K562 (cell line): ENCODE measurements around the gene RAB4B. TPM values are rescaled to one million over a fixed set of nuclear protein-coding genes. Genes with fewer than 3 reads are reported as not detected.

Experiments used
- ATAC-seq: fragments of 200-7000 bp; cut with Tn5 transposase; 3 replicates; pipeline ENCODE4 v1.9.1; 2020; ENCODE audit warnings: moderate library complexity
- BruUV-seq: library from RNA; stranded (reverse); fragments of 400-500 nt; replicated peaks from 2 replicates; lab custom pipeline; 2021; lab: Mats Ljungman, UMichigan
- CTCF ChIA-PET: fragments of 300-600 bp; formaldehyde crosslinking; extraction: SDS; loops from one replicate; lab custom pipeline; 2021; ENCODE audit warnings: low intra/inter-chr PET ratio; lab: Yijun Ruan, JAX
- POLR2A ChIA-PET: fragments of 300-600, 350-650 bp; sonication (Branson Sonifier 250); formaldehyde crosslinking; extraction: SDS; loops from one replicate; lab custom pipeline; 2021; ENCODE audit warnings: antibody characterized with exemption, inconsistent platforms; lab: Yijun Ruan, JAX
- DNase-seq, 4 experiments: peaks; one replicate each; pipeline versions ENCODE4 v3.0.0 to v3.0.0-alpha.2; 2011 to 2018; ENCODE audit warnings: low spot score in 3 of 4, mixed read lengths in 3 of 4; ENCODE audit errors: extremely low read depth in 1 of 4
- FAIRE-seq: peaks from 2 replicates; lab custom pipeline; 2011; peaks lifted over from hg19 to GRCh38; lab: Jason Lieb, UNC
- H2AFZ ChIP-seq: 2 replicates; pipeline ENCODE4 v1.6.0; 2011; ENCODE audit warnings: low read depth, low read length, control low read depth, inconsistent platforms
- H3K27ac ChIP-seq: fragments of 200-600 bp; 3 replicates; pipeline ENCODE4 v1.8.0; 2011; ENCODE audit warnings: low read depth, mild to moderate bottlenecking, control low read depth, inconsistent platforms, low read length, moderate library complexity, mixed read lengths; ENCODE audit errors: extremely low read depth
- H3K27me3 ChIP-seq, 2 experiments: fragments of 300-600 bp in 1 of 2; 2 replicates in 1 of 2; 3 replicates in 1 of 2; pipeline versions ENCODE4 v1.6.0 to v1.8.0; 2011; ENCODE audit warnings: inconsistent platforms in 2 of 2, low read length in 2 of 2, mild to moderate bottlenecking in 1 of 2, mixed read lengths in 1 of 2, moderate library complexity in 1 of 2; ENCODE audit not compliant: control insufficient read depth in 2 of 2, insufficient read depth in 2 of 2
- H3K36me3 ChIP-seq: fragments of 300-600 bp; 3 replicates; pipeline ENCODE4 v1.8.0; 2011; ENCODE audit warnings: mild to moderate bottlenecking, low read length, inconsistent platforms; ENCODE audit not compliant: control insufficient read depth, insufficient read depth
- H3K4me1 ChIP-seq, 2 experiments: fragments of 200-600 bp in 1 of 2; replicated peaks in 1 of 2; 2 replicates in 1 of 2; 3 replicates in 1 of 2; pipeline versions ENCODE4 v1.5.1 to v1.8.0; 2011; ENCODE audit warnings: inconsistent platforms in 2 of 2, low read length in 2 of 2, mild to moderate bottlenecking in 1 of 2, mixed read lengths in 1 of 2, moderate library complexity in 1 of 2; ENCODE audit not compliant: control insufficient read depth in 2 of 2, insufficient read depth in 2 of 2
- H3K4me2 ChIP-seq: 2 replicates; pipeline ENCODE4 v1.6.1; 2011; ENCODE audit warnings: low read length, control low read depth, inconsistent platforms, mixed read lengths; ENCODE audit not compliant: insufficient read depth
- H3K4me3 ChIP-seq: fragments of 200-600 bp; sonication (generic), shearing (Covaris generic); 2 replicates; pipeline ENCODE4 v1.5.1; 2016; ENCODE audit warnings: control low read depth, inconsistent platforms
- H3K79me2 ChIP-seq: fragments of 200-600 bp; 3 replicates; pipeline ENCODE4 v1.8.0; 2011; ENCODE audit warnings: low read length, inconsistent platforms; ENCODE audit not compliant: control insufficient read depth, insufficient read depth
- H3K9ac ChIP-seq, 2 experiments: 2 replicates each; pipeline versions ENCODE4 v1.6.0 to v1.6.1; 2011; ENCODE audit warnings: low read depth in 2 of 2, low read length in 2 of 2, control low read depth in 1 of 2, inconsistent platforms in 1 of 2, mild to moderate bottlenecking in 1 of 2, mixed read lengths in 1 of 2; ENCODE audit not compliant: insufficient read depth in 1 of 2
- H3K9me1 ChIP-seq: one replicate; pipeline ENCODE4 v1.6.0; 2011; ENCODE audit warnings: inconsistent platforms, mild to moderate bottlenecking, low read length, moderate library complexity; ENCODE audit not compliant: control insufficient read depth, insufficient read depth
- H3K9me3 ChIP-seq: replicated peaks from 2 replicates; pipeline ENCODE4 v1.5.1; 2011; ENCODE audit warnings: low read depth, low read length, inconsistent platforms; ENCODE audit not compliant: control insufficient read depth, insufficient read depth
- H4K20me1 ChIP-seq: replicated peaks from 2 replicates; pipeline ENCODE4 v1.6.1; 2011; ENCODE audit warnings: low read length, inconsistent platforms, mixed read lengths; ENCODE audit not compliant: control insufficient read depth, insufficient read depth
- CBX2 ChIP-seq: fragments of 200-600 bp; sonication (generic); IDR thresholded peaks from one replicate; pipeline ENCODE4 v1.6.1; 2012; ENCODE audit warnings: mild to moderate bottlenecking, low read length, inconsistent platforms; ENCODE audit not compliant: insufficient read depth, poor library complexity, severe bottlenecking
- CTCFL ChIP-seq: IDR thresholded peaks from 2 replicates; pipeline ENCODE4 v1.6.1; 2011; ENCODE audit warnings: borderline replicate concordance, low read depth, mild to moderate bottlenecking, moderate library complexity, low read length; ENCODE audit not compliant: insufficient read depth, poor library complexity, severe bottlenecking
- FOXA3 ChIP-seq, 2 experiments: fragments of 450-650 bp in 1 of 2; sonication (generic) in 1 of 2; formaldehyde crosslinking; IDR thresholded peaks in 1 of 2; conservative IDR thresholded peaks in 1 of 2; 2 replicates each; pipeline versions ENCODE4 v1.4.0 to v1.8.0; 2020 to 2022; ENCODE audit warnings: mild to moderate bottlenecking in 2 of 2, missing genetic modification reagents in 1 of 2
- HOXB6 ChIP-seq: fragments of 250-450 bp; sonication (Bioruptor Pico); IDR thresholded peaks from 2 replicates; pipeline ENCODE4 v1.5.1; 2022; ENCODE audit warnings: mild to moderate bottlenecking, borderline replicate concordance
- ID3 ChIP-seq, 2 experiments: fragments of 250-450 bp in 1 of 2; fragments of 450-650 bp in 1 of 2; sonication (Bioruptor Pico) in 1 of 2; IDR thresholded peaks; 2 replicates each; pipeline versions ENCODE4 v1.6.1 to v1.8.0; 2016 to 2021; ENCODE audit warnings: mild to moderate bottlenecking in 2 of 2, moderate library complexity in 2 of 2, missing compliant biosample characterization in 1 of 2, missing genetic modification characterization in 1 of 2
- MAFF ChIP-seq: IDR thresholded peaks from 2 replicates; pipeline ENCODE4 v1.6.1; 2012; ENCODE audit warnings: low read length, improper control_type of control experiment
- MAZ ChIP-seq, 2 experiments: fragments of 450-650 bp in 1 of 2; sonication (generic) in 1 of 2; formaldehyde crosslinking; IDR thresholded peaks in 1 of 2; conservative IDR thresholded peaks in 1 of 2; 2 replicates each; pipeline versions ENCODE4 v1.4.0 to v1.5.0; 2020; ENCODE audit warnings: mild to moderate bottlenecking in 1 of 2, missing genetic modification reagents in 1 of 2
- PHF20 ChIP-seq: fragments of 450-650 bp; IDR thresholded peaks from 2 replicates; pipeline ENCODE4 v1.6.1; 2018; ENCODE audit not compliant: partially characterized antibody
- PRMT5 ChIP-seq: sonication (generic); formaldehyde crosslinking; IDR thresholded peaks from 2 replicates; pipeline ENCODE4 v1.5.0; 2020; ENCODE audit warnings: missing genetic modification reagents
- RBM22 ChIP-seq: fragments of 200-400 bp; formaldehyde crosslinking; IDR thresholded peaks from 2 replicates; pipeline ENCODE4 v1.6.1; 2018; ENCODE audit warnings: low read length, low read depth; ENCODE audit not compliant: poor library complexity, severe bottlenecking
- SP1 ChIP-seq: sonication (generic); formaldehyde crosslinking; IDR thresholded peaks from 2 replicates; pipeline ENCODE4 v1.8.1; 2022; ENCODE audit warnings: mild to moderate bottlenecking, missing genetic modification reagents
- TAF7 ChIP-seq: fragments of 450-650 bp; IDR thresholded peaks from 2 replicates; pipeline ENCODE4 v1.6.1; 2016; ENCODE audit warnings: missing genetic modification characterization, missing compliant biosample characterization
- TCF3 ChIP-seq: sonication (generic); formaldehyde crosslinking; IDR thresholded peaks from 2 replicates; pipeline ENCODE4 v1.4.0; 2020; ENCODE audit warnings: mild to moderate bottlenecking, missing genetic modification reagents
- ZBTB5 ChIP-seq: fragments of 450-650 bp; IDR thresholded peaks from 2 replicates; pipeline ENCODE4 v1.6.1; 2017; ENCODE audit warnings: antibody characterized with exemption
- ZNF197 ChIP-seq: fragments of 200-800 bp; sonication (Bioruptor generic); IDR thresholded peaks from 2 replicates; pipeline ENCODE4 v1.6.1; 2016; ENCODE audit warnings: low read depth, missing genetic modification characterization, missing compliant biosample characterization
- ZNF324 ChIP-seq: fragments of 250-450 bp; sonication (Bioruptor Pico); IDR thresholded peaks from 2 replicates; pipeline ENCODE4 v1.4.0; 2020; ENCODE audit warnings: mild to moderate bottlenecking
- ZNF589 ChIP-seq: fragments of 200-800 bp; sonication (Bioruptor generic); IDR thresholded peaks from 2 replicates; pipeline ENCODE4 v1.6.1; 2016; ENCODE audit warnings: low read depth, missing genetic modification characterization, missing compliant biosample characterization
- ZNF79 ChIP-seq: fragments of 250-450 bp; sonication (Bioruptor Pico); IDR thresholded peaks from 2 replicates; pipeline ENCODE4 v1.4.0; 2020; ENCODE audit warnings: low read depth, mild to moderate bottlenecking, moderate library complexity
- WGBS: fragments of 100-300 bp; shearing (Covaris generic); methylation state at CpG from one replicate; pipeline ENCODE4 v1.1.6; 2016; ENCODE audit warnings: low coverage, mixed read lengths; ENCODE audit not compliant: insufficient coverage; ENCODE audit errors: missing lambda C conversion rate; 5-methylcytosine and 5-hydroxymethylcytosine counted together
- in situ Hi-C: fragments of 300-500 bp; cut with MboI; formaldehyde crosslinking; loops from 4 replicates; pipeline ENCODE4 v1.15.0; 2018; ENCODE audit warnings: inconsistent platforms, mixed read lengths
- intact Hi-C: fragments of 100-400 bp; cut with micrococcal nuclease; formaldehyde crosslinking; loops from 2 replicates; pipeline ENCODE4 v1.14.2; 2022
- polyA plus RNA-seq, 8 experiments: library from polyadenylated mRNA; depleted of rRNA in 4 of 8; stranded (reverse) in 5 of 8; unstranded in 3 of 8; fragments of >200 nt; fragmentation: Nextera tagmentation in 2 of 8; fragmentation: Illumina TruSeq in 1 of 8; extraction: Ambion mirVana in 2 of 8; extraction: Trizol in 1 of 8; gene quantifications; 2 replicates each; pipeline versions ENCODE4 v1.2.1 to v1.2.3, GENCODE V29; 2011 to 2014; ENCODE audit warnings: inconsistent platforms in 1 of 8, missing spikeins in 1 of 8
- total RNA-seq, 7 experiments: library from RNA; depleted of rRNA in 6 of 7; stranded (reverse); fragments of >200 nt in 6 of 7; fragmentation: Illumina TruSeq in 2 of 7; extraction: Trizol in 2 of 7; gene quantifications; 2 replicates each; pipeline versions ENCODE4 v1.2.1 to v1.2.3, GENCODE V29; 2011 to 2021; ENCODE audit warnings: low replicate concordance in 1 of 7

The RAB4B gene
- total and polyA plus RNA-seq, 9 of the 15 experiments (the other 6 are each of a cell fraction or from before 2014, with no cell fraction given): 0.28 to 20.4 (median 9.0) TPM

- peak overlapping the region in 1 of 2 experiments; percentile 68; a peak in 2 of 4 replicates for H3K9ac ChIP-seq
- BruUV-seq: no TSS peak
- H3K9me3 ChIP-seq: no peaks in the 10 kb centered on the region
- DNase-seq (no peak), FAIRE-seq (no peak), ATAC-seq (no peak)
- H3K9me1 ChIP-seq: no peaks in the 10 kb centered on the region
- POLR2A ChIA-PET: no interaction called here
- H3K4me3 ChIP-seq: no peak overlapping the region
- no peaks in the 10 kb centered on the region for H3K27me3 ChIP-seq
- H3K36me3 ChIP-seq: no peaks in the 10 kb centered on the region
- H2AFZ ChIP-seq: no peak overlapping the region
- no peak overlapping the region for H3K4me2 ChIP-seq
- H4K20me1 ChIP-seq: no peaks in the 10 kb centered on the region
- H3K4me1 ChIP-seq: peaks cover 6 to 19% of the 10 kb centered on the region in 2 experiments; a peak in 4 of 5 replicates
- in situ Hi-C loops (no loop called here), intact Hi-C loops (no loop called here)
- H3K79me2 ChIP-seq: no peaks in the 10 kb centered on the region
- WGBS: 80% methylated on average over 13 of the region's 14 CpGs
- H3K27ac ChIP-seq: no peak overlapping the region
- CTCF ChIA-PET: no interaction called here
- no peak for TF ChIP-seq CBX2
- TF ChIP-seq SP1 (CRISPR knock-in tag): no peak
- TF ChIP-seq TAF7 (tag): no peak
- no peak for TF ChIP-seq RBM22
- no peak for TF ChIP-seq ZNF324 (CRISPR knock-in tag)
- TF ChIP-seq TCF3 (CRISPR knock-in tag): no peak
- TF ChIP-seq ZNF79 (CRISPR knock-in tag): no peak
- TF ChIP-seq CTCFL: no peak
- TF ChIP-seq ZBTB5: no peak
- no peak for TF ChIP-seq HOXB6
- no peak for TF ChIP-seq FOXA3 (CRISPR knock-in tag; conservative IDR thresholded peaks at IDR 0.05 in 1 of 2, IDR thresholded peaks at IDR 0.05 in 1 of 2)
- TF ChIP-seq PRMT5 (CRISPR knock-in tag): no peak
- no peak for TF ChIP-seq MAZ (CRISPR knock-in tag; conservative IDR thresholded peaks at IDR 0.05 in 1 of 2, IDR thresholded peaks at IDR 0.05 in 1 of 2)
- no peak for TF ChIP-seq ID3 (CRISPR knock-in tag; IDR thresholded peaks at IDR 0.05)
- TF ChIP-seq ID3 (tag; IDR thresholded peaks at IDR 0.05): no peak
- TF ChIP-seq MAFF: no peak
- TF ChIP-seq ZNF589 (CRISPR knock-in tag): no peak
- TF ChIP-seq PHF20: no peak
- no peak for TF ChIP-seq ZNF197 (CRISPR knock-in tag)
Measured at GRCh38 chr19:40783711-40784110, 5.7 kb downstream of the RAB4B start.
